HG02885 (cell line): ENCODE results near the gene FCMR.

ENCODE experiments used
- ATAC-seq: cut with Tn5 transposase; IDR thresholded peaks from one replicate; pipeline ENCODE4 v1.9.1; 2021; ENCODE audit warnings: mild to moderate bottlenecking; ENCODE audit not compliant: unreplicated experiment, poor library complexity

The FCMR gene

DNA sequence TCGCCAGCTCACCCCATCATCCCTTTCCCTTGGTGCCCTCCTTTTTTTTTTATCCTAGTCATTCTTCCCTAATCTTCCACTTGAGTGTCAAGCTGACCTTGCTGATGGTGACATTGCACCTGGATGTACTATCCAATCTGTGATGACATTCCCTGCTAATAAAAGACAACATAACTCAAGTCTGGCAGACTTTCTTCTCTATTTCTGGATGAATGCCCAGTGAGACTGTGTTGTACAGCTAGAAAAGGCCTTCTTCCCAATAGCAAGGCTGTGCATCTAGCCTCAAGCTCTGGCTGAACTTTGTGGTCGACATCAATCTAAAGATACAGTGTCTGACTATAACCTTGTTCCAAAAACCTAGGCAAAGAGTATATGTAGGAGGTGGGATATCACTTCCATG lies 18.1 kb downstream of the FCMR start:
- ATAC-seq: no peak

DNA sequence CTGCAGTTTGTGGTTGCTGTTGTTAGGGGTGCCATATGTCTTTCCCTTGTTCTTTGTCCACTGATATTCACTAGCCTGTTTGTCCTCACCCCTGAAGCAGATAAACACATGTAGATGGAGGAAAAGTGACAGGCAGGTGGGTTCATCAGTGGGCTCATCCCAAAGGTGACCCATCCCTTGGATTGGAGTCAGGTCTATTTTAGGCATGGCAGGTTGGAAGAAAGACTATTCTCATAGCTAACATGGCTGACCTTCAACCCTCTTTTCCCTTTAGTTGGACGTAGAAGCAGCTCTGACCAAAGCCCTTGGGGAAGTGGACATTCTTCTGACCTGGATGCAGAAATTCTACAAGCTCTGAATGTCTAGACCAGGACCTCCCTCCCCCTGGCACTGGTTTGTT lies 19.0 kb downstream of the FCMR start:
- ATAC-seq: no peak

DNA sequence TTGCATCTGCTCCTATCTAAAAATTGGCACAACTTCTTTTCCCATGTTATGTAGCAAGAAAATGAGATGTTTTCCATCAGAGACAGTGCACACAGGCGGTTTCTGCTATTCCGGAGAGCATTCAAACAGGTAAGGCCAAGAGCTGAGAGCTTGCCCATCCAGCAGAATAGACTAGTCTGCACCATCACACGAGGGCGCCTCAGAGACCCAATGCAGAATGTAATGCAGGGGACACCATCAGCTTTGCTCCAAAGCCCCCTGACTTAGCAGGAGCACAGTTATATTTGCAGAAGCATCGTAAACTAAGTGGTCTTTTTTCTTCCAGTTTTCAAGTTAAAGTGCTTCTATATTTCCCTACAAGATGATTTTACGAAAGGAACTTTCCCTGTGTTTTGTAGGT lies 19.8 kb downstream of the FCMR start:
- no peak for ATAC-seq

DNA sequence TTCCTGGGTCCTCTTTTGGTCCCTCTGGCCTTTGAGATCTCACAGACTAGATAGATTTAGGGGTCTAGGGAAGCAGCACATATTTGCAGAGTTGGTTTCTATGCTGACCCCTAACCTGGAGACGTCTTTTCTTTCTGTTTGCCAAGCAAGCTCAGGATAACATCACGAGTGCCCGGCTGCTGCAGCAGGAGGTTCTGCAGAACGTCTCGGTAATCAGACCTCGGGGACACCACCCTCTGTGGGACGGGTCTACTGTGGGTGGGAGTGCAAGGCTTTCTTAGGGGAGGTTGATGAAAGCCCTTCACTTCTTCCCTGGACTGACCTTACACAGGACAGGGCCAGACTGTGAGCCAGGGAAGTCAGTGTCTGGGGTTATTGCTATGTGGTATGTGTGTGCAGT lies 21.6 kb downstream of the FCMR start:
- ATAC-seq: no peak

DNA sequence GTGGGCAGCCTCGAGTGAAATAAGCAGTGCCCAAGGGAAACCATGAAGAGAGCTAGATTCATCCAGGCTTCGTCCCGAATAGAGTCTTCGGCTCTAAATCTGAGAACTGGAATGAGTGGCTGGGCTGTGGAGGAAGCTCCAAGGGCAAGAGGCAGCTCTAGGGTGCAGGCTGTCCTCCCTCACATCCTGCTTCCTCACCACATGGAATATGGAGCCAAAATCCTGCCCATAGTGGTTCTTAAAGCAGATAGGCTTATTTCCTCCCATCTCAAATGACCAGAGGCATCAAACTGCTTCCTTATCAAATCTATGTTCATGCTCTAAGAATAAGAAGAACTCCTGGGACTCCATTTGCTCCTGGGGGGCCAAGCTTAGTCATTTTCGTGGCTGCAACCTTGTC lies 22.0 kb downstream of the FCMR start:
- no peak for ATAC-seq

GRCh38 chr1:206898915-206899431 lies 22.8 kb downstream of the FCMR start:
- ATAC-seq: no peak

DNA sequence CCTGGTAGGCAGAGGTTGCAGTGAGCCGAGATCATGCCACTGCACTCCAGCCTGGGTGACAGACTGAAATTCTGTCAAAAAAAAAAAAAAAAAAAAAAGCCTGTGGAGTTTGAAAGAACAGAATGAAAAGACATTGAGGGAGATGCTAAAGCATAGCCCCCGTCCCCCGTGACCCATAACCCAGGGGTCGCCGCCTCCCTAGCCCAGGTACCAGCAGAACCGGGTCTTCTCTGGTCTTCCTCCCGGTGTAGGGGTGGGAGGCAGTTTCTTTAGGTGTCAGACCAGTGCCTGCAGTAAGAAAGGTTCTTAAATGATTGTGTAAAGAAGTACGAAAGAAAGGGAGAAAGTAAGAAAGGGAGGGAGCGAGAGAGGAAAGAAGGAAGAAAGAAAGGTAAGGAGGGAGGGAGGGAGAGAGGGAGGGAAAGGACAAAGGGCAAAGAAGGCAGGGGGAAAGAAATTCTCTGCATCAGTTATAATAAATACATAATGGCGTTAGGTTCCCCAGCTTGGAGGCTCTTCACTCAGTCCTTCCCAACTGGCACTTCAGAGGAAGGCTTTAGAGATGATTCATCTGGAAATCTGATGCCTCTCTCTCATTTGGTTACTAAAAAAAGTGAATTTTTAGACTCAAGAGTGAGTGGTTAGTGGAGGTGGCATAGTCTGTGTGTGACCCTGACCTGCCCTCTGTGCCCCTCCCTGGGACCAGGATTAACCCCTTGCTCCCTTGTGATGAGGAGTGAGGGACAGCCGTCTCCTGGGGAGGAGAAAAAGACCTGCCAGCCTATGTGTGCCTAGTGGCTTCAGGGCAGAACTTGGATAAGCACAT lies 23.4 kb downstream of the FCMR start:
- no peak for ATAC-seq

- no peak for ATAC-seq
Measured at GRCh38 chr1:206897175-206897574, 24.6 kb downstream of the FCMR start, which contains the start of gene IL24. TSS of gene IL24 (plus strand) at chr1:206897443. CDS start at chr1:206897833, 390 bp downstream.

DNA sequence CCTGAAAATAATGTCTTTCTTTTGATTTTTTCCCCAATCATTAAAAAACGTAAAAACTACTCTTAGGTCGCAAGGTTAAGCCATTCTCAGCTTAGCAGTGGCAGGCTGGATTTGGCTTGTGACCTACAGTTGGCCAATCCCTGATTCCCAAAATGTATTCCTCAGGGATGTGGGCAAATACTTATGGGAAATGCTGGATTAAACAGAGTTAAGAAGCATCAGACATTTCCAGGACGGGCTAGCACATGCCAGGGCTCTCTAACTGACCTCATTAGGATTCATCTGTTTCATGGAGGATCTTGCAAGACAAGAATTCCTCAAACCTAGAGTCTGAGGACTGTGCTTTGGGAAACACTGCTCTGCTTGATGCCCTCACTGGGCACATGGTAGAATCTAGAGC lies 25.5 kb downstream of the FCMR start:
- ATAC-seq: no peak

DNA sequence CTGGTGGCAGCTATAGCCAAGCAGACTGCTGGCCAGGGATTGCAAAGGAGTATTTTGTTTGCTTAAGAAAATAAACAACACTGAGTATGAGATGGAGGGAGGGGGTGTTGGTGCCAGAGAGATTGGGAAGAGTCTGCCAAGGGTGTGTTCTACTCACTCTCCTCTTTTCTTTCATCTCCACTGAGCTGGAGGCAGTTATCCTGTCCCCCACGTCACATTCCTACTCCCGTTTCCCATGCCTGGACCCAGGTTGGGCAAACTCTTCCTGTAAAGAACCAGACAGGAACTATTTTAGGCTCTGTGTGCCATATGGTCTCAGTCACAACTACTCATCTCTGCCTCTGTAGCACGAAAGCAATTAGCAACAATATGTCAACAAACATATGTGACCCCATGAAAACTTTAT lies 25.9 kb downstream of the FCMR start:
- no peak for ATAC-seq

DNA sequence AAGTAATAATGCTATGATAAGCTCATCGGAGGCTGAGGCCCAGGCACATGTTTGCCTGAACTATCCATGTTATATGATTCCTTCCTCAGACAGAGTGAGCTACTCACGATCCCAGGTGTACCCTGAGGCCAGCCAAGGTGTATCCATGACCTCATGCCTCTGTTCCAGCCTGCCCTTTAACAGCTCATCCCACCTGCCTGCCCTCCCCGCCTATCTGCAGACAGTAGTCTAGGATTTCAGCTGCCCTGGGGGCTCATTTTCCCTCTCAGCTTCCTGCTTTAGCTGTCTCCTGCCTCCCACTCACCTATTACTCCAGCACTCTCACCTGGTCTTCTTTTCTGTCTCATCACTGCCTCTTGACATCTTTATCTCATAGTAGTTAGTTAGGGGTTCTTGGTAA lies 26.4 kb downstream of the FCMR start:
- no peak for ATAC-seq

- ATAC-seq: no peak
Measured at GRCh38 chr1:206893380-206893779, 28.4 kb downstream of the FCMR start.

DNA sequence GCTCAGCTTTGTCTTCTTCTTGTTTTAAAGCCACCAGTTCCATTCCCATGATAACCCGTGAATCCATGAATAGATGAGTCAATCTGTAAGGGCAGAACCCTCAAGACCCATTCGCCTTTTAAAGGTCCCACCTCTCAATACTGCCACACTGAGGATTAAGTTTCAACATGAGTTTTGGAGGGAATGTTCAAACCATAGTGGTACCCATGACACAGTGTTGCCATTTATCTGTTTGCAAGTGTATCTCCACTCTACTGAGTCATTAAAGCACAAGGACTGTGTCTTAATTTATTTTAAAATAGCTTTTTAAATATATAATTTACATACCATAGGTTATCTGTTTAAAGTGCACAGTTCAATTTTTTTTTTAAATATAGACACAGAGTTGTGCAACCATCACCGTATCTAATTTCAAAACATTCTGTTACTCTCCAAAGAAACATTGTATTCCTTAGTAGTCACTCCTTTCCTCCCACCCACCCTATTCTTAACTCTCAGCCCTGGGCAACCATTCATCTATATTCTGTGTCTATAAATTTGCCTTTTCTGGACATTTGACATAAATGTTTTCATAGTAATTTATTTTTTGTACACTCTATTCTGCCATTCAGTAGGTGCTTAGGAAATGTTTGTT lies 29.3 kb downstream of the FCMR start:
- no peak for ATAC-seq

DNA sequence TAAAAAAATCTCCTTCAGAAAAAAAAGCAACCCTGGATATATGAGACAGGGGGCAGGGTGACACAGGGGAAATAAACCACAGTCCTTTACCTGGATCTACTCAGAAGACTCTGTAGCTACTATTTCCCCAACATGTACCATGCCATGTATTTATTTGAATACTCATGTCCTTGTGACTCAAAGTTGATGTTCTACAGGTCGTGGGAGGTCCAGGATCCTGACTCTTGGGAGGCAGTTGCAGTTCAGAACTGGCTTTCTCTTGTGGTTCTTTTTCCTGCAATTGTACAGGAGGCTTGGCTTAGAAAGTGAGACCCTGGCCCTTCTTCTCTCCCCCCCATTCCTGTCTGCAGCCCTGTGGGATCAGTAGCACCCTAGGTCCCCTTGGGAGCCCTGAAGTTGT lies 30.3 kb downstream of the FCMR start:
- no peak for ATAC-seq

DNA sequence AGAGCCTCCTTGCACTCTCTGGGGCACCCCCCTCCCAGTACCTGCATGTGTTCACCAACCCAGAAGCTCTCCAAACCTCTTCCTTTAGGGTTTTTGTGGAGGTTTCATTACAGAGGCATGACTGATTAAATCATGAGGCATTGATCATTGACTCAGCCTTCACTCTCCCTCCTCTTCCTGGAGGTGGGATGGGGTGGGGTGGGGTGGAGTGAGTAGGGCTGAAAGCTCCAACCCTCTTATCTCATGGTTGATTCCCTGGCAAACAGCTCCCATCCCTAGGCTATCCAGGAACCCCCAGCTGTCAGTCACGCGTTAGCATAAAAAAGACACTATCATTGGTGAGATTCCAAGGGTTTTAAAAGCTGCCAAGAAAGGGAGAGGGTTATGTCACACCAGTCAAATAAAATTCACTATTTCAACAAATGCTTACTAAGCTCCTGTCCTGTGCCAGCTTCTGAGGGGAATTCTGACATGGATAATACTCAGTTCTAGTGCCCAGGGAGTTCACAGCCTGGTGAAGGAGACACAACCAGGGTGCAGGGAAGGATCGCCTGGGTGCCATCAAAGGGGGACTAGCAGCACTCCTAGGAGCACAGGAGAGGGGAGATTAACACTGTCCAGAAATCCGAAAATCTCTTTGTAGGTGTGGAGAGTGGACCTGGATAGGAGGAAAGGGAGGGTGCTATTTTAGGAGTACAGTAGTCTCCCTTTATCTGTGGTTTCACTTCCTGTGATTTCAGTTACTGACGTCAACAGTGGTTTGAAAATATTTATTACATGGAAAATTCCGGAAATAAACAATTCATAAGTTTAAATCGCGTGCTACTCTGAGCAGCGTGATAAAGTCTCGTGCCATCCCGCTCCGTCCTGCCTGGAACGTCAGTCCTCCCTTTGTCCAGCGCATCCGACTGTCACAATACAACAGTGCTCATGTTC lies 31.3 kb downstream of the FCMR start:
- no peak for ATAC-seq

GRCh38 chr1:206887701-206888100 lies 34.0 kb downstream of the FCMR start:
- ATAC-seq: no peak

DNA sequence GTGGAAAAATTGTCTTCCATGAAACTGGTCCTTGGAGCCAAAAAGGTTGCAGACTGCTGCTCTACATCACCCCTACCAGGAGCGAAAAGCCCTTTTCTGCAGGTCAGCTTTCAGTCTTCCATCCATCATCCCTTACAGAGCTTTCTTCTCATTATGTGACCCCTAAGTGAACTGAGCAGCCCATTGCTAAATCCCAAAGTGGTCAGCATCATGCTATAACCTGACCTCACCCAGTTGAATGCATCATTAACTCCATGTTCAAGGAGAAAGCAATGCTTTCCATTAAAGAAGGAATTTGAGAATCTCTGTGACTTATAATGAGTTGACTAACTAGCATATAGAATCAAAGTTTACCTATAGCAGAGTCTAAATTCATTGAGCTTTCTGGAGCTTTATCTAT lies 34.9 kb downstream of the FCMR start:
- no peak for ATAC-seq

DNA sequence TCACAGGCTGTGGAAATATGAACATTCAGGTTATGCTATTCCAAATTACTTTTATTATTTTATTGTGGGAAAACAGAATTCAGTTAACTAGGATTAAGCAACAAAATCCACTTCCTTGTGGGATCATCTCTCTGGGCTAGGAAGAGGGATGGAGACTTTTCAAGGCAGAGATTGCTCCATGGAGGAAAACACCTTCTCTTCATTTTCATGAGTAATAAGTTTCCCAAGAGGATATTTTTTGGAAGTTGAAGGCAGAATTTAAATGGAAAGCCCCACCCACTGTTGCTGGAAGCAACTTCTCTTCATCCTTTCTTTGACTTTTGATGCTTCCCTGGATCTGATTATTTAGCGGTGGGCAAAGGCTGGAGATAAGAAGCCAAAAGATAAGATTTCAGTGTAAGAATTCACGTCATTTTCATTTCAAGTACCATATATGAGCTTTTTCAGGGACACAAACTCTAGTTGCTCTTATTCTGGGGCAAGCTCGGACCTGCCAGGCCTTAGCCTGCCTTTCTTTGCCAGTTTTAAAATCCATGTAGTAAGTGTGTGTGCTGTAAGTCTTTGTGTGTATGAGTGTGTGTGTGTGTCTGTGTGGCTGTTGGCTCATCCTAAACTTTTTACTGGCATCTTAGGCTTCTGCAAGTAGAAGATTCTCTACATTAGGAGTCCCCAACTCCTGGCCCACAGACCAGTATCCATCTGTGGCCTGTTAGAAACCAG lies 36.2 kb downstream of the FCMR start:
- no peak for ATAC-seq

- ATAC-seq: no peak
Measured at GRCh38 chr1:206883876-206884275, 37.9 kb downstream of the FCMR start.

- ATAC-seq: no peak
Measured at GRCh38 chr1:206883160-206883559, 38.6 kb downstream of the FCMR start.
